ENCODE data around the gene RTN4. TPM values are rescaled to one million over a fixed set of nuclear protein-coding genes. Genes with fewer than 3 reads are reported as not detected.

The RTN4 gene
- total and polyA plus RNA-seq, 2 experiments from 2014 or later: 218 to 221 TPM

DNA sequence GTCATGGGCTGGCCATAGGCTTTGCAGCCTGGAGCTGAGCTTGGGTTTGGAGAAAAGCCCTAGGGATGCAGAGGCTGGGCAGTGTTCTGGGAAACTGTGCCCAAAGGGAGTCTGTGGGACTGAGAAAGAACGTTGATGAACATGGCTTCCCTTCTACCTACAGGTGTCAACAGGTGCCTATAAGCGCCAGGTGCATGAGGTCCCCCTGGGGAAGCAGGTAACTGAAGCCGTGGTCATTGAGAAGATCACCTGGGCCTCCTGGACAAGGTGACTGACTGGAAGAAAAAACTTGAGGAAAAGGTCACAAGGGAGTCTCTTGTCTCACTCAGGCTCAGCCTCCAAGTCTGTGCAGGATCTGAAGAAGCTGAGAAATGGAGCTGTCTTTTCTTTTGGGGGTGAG, 83.4 kb downstream of the RTN4 start:
- H3K4me2 ChIP-seq: no peak overlapping the region
- Mint-ChIP-seq H3K36me3 (ENCODE audit: low read depth) (peaks cover 31% of the 10 kb centered on the region), H3K9me3 (no peaks in the 10 kb centered on the region), H3K4me1 (peaks cover 35% of the 10 kb centered on the region), H3K4me3 (no peak overlapping the region), H3K27me3 (ENCODE audit: insufficient read depth, low read depth, poor library complexity) (peaks cover 8% of the 10 kb centered on the region), H3K27ac (no peak overlapping the region)
- H3K4me3 ChIP-seq: no peak overlapping the region
- 0 out of 2 replicates have a peak overlapping the region, but pooled peaks have one; percentile 23 for H3K27ac ChIP-seq (ENCODE audit: low read depth)
- no peak overlapping the region for H2AFZ ChIP-seq
- ATAC-seq (no peak), DNase-seq (ENCODE audit: low spot score) (no peak)
- H4K20me1 ChIP-seq (replicated peaks; ENCODE audit: insufficient read depth): peaks cover under 1% of the 10 kb centered on the region; the same call in 1 of the 2 replicates
- peaks cover 18% of the 10 kb centered on the region for H3K4me1 ChIP-seq (ENCODE audit: insufficient read depth)
- H3K36me3 ChIP-seq (ENCODE audit: insufficient read depth): no peaks in the 10 kb centered on the region; the same call in 1 of the 2 replicates
- TF ChIP-seq, protein P1, sequence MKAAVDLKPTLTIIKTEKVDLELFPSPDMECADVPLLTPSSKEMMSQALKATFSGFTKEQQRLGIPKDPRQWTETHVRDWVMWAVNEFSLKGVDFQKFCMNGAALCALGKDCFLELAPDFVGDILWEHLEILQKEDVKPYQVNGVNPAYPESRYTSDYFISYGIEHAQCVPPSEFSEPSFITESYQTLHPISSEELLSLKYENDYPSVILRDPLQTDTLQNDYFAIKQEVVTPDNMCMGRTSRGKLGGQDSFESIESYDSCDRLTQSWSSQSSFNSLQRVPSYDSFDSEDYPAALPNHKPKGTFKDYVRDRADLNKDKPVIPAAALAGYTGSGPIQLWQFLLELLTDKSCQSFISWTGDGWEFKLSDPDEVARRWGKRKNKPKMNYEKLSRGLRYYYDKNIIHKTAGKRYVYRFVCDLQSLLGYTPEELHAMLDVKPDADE (IDR thresholded peaks at IDR 0.05): no peak
- TF ChIP-seq, protein P2, sequence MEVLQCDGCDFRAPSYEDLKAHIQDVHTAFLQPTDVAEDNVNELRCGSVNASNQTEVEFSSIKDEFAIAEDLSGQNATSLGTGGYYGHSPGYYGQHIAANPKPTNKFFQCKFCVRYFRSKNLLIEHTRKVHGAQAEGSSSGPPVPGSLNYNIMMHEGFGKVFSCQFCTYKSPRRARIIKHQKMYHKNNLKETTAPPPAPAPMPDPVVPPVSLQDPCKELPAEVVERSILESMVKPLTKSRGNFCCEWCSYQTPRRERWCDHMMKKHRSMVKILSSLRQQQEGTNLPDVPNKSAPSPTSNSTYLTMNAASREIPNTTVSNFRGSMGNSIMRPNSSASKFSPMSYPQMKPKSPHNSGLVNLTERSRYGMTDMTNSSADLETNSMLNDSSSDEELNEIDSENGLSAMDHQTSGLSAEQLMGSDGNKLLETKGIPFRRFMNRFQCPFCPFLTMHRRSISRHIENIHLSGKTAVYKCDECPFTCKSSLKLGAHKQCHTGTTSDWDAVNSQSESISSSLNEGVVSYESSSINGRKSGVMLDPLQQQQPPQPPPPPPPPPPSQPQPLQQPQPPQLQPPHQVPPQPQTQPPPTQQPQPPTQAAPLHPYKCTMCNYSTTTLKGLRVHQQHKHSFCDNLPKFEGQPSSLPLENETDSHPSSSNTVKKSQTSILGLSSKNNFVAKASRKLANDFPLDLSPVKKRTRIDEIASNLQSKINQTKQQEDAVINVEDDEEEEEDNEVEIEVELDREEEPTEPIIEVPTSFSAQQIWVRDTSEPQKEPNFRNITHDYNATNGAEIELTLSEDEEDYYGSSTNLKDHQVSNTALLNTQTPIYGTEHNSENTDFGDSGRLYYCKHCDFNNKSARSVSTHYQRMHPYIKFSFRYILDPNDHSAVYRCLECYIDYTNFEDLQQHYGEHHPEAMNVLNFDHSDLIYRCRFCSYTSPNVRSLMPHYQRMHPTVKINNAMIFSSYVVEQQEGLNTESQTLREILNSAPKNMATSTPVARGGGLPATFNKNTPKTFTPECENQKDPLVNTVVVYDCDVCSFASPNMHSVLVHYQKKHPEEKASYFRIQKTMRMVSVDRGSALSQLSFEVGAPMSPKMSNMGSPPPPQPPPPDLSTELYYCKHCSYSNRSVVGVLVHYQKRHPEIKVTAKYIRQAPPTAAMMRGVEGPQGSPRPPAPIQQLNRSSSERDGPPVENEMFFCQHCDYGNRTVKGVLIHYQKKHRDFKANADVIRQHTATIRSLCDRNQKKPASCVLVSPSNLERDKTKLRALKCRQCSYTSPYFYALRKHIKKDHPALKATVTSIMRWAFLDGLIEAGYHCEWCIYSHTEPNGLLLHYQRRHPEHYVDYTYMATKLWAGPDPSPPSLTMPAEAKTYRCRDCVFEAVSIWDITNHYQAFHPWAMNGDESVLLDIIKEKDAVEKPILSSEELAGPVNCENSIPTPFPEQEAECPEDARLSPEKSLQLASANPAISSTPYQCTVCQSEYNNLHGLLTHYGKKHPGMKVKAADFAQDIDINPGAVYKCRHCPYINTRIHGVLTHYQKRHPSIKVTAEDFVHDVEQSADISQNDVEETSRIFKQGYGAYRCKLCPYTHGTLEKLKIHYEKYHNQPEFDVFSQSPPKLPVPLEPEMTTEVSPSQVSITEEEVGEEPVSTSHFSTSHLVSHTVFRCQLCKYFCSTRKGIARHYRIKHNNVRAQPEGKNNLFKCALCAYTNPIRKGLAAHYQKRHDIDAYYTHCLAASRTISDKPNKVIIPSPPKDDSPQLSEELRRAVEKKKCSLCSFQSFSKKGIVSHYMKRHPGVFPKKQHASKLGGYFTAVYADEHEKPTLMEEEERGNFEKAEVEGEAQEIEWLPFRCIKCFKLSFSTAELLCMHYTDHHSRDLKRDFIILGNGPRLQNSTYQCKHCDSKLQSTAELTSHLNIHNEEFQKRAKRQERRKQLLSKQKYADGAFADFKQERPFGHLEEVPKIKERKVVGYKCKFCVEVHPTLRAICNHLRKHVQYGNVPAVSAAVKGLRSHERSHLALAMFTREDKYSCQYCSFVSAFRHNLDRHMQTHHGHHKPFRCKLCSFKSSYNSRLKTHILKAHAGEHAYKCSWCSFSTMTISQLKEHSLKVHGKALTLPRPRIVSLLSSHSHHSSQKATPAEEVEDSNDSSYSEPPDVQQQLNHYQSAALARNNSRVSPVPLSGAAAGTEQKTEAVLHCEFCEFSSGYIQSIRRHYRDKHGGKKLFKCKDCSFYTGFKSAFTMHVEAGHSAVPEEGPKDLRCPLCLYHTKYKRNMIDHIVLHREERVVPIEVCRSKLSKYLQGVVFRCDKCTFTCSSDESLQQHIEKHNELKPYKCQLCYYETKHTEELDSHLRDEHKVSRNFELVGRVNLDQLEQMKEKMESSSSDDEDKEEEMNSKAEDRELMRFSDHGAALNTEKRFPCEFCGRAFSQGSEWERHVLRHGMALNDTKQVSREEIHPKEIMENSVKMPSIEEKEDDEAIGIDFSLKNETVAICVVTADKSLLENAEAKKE (CRISPR knock-in tag; IDR thresholded peaks at IDR 0.05): no peak
- TF ChIP-seq CREB1 (CRISPR knock-in tag; IDR thresholded peaks at IDR 0.05; ENCODE audit: low read depth) (no peak), EZH2phosphoT487 (IDR thresholded peaks at IDR 0.05; ENCODE audit: unreplicated experiment) (no peak), EZH2 (IDR thresholded peaks at IDR 0.05; ENCODE audit: low read depth, unreplicated experiment) (no peak)
- TF ChIP-seq, protein P3, sequence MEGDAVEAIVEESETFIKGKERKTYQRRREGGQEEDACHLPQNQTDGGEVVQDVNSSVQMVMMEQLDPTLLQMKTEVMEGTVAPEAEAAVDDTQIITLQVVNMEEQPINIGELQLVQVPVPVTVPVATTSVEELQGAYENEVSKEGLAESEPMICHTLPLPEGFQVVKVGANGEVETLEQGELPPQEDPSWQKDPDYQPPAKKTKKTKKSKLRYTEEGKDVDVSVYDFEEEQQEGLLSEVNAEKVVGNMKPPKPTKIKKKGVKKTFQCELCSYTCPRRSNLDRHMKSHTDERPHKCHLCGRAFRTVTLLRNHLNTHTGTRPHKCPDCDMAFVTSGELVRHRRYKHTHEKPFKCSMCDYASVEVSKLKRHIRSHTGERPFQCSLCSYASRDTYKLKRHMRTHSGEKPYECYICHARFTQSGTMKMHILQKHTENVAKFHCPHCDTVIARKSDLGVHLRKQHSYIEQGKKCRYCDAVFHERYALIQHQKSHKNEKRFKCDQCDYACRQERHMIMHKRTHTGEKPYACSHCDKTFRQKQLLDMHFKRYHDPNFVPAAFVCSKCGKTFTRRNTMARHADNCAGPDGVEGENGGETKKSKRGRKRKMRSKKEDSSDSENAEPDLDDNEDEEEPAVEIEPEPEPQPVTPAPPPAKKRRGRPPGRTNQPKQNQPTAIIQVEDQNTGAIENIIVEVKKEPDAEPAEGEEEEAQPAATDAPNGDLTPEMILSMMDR (conservative IDR thresholded peaks at IDR 0.05; ENCODE audit: low read depth in 2 of 2): no peak
- TF ChIP-seq, protein P4, sequence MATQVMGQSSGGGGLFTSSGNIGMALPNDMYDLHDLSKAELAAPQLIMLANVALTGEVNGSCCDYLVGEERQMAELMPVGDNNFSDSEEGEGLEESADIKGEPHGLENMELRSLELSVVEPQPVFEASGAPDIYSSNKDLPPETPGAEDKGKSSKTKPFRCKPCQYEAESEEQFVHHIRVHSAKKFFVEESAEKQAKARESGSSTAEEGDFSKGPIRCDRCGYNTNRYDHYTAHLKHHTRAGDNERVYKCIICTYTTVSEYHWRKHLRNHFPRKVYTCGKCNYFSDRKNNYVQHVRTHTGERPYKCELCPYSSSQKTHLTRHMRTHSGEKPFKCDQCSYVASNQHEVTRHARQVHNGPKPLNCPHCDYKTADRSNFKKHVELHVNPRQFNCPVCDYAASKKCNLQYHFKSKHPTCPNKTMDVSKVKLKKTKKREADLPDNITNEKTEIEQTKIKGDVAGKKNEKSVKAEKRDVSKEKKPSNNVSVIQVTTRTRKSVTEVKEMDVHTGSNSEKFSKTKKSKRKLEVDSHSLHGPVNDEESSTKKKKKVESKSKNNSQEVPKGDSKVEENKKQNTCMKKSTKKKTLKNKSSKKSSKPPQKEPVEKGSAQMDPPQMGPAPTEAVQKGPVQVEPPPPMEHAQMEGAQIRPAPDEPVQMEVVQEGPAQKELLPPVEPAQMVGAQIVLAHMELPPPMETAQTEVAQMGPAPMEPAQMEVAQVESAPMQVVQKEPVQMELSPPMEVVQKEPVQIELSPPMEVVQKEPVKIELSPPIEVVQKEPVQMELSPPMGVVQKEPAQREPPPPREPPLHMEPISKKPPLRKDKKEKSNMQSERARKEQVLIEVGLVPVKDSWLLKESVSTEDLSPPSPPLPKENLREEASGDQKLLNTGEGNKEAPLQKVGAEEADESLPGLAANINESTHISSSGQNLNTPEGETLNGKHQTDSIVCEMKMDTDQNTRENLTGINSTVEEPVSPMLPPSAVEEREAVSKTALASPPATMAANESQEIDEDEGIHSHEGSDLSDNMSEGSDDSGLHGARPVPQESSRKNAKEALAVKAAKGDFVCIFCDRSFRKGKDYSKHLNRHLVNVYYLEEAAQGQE (IDR thresholded peaks at IDR 0.05; ENCODE audit: unreplicated experiment): no peak
- no peaks in the 10 kb centered on the region for H3F3A ChIP-seq (replicated peaks; ENCODE audit: low read depth)
- H3K27me3 ChIP-seq (ENCODE audit: insufficient read depth): no peaks in the 10 kb centered on the region
- H3K9me2 ChIP-seq (ENCODE audit: insufficient read depth): 0 out of 2 replicates have a peak, but pooled peaks cover 6% of the 10 kb centered on the region
- H3K79me2 ChIP-seq (replicated peaks; ENCODE audit: insufficient read depth): no peaks in the 10 kb centered on the region

All from GM23338 (cell line).